ENCODE data around the gene PCDH18. TPM values are rescaled to one million over a fixed set of nuclear protein-coding genes. Genes with fewer than 3 reads are reported as not detected.
"Not testable (repeated sequence)": the region's sequence is repeated elsewhere in the genome, so short reads cannot be mapped to it uniquely, and the experiment has no call there.

Gene PCDH18
- total RNA-seq, 1 donor, result 278 TPM

DNA sequence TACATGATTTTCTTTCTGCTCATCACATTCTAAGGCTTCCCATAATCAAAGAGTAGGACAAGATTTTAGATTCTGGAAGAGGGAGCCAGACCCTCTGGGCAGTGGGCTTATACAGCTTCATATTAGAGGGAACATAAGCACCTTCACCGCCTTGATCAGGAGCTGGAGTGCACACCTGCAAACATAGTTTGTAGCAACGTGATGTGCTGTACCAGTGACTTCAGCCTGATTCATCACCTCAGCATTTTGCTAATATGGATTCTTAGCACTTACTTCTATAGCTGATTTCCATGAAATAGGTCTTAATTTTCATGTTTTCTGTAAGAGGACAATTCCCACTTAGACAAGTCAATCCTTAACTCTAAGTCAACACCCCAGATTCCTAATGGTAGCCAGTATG lies 36.7 kb downstream of the PCDH18 start:
- no peak overlapping the region for H3K4me3 ChIP-seq (ENCODE audit: low read depth, low read length)
- no peak for DNase-seq (ENCODE audit: low read depth)
- TF ChIP-seq, protein P1, sequence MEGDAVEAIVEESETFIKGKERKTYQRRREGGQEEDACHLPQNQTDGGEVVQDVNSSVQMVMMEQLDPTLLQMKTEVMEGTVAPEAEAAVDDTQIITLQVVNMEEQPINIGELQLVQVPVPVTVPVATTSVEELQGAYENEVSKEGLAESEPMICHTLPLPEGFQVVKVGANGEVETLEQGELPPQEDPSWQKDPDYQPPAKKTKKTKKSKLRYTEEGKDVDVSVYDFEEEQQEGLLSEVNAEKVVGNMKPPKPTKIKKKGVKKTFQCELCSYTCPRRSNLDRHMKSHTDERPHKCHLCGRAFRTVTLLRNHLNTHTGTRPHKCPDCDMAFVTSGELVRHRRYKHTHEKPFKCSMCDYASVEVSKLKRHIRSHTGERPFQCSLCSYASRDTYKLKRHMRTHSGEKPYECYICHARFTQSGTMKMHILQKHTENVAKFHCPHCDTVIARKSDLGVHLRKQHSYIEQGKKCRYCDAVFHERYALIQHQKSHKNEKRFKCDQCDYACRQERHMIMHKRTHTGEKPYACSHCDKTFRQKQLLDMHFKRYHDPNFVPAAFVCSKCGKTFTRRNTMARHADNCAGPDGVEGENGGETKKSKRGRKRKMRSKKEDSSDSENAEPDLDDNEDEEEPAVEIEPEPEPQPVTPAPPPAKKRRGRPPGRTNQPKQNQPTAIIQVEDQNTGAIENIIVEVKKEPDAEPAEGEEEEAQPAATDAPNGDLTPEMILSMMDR (IDR thresholded peaks at IDR 0.05; ENCODE audit: insufficient read depth, low read depth, low read length), result no peak

DNA sequence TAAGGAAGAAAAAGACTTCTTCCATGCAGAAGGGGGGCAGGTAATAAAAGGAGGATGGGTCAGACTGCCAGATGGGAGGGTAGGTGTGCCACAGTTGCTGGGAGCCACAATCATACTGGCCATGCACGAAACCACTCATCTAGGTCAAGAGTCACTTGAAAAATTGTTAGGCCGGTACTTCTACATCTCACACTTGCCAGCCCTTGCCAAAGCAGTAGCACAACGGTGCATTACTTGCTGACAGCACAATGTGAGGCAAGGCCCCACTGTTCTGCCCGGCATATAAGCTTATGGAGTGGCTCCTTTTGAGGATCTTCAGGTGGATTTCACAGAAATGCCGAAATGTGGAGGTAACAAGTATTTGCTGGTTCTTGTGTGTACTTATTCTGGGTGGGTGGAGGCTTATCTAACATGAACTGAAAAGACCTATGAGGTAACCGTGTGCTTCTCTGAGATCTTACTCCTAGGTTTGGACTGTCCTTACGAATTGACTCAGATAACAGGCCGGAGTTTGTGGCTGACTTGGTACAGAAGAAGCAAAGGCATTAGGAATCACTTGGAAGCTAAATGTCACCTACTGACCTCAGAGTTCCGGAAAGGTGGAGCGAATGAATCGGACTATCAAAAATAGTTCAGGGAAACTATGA lies 48.9 kb downstream of the PCDH18 start:
- not testable (repeated sequence) for H3K4me3 ChIP-seq (ENCODE audit: low read depth, low read length); DNase-seq (ENCODE audit: low read depth)

DNA sequence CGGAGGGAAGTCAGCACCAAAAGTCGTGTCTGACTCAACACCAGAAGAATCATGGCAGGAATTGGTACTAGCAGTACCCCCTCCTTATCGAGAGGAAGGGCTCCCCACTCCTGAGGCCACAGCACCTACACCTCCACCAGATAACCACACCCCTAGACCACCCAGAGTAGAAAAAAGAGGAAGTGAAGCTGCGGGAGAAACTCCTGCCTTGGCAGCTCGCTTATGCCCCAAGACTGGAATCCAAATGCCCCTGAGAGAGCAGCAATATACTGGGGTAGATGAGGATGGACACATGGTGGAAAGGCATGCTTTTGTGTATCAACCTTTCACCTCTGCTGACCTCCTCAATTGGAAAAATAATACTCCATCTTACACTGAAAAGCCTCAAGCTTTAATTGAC lies 52.6 kb downstream of the PCDH18 start:
- DNase-seq (ENCODE audit: low read depth); H3K4me3 ChIP-seq (ENCODE audit: low read depth, low read length): not testable (repeated sequence)

DNA sequence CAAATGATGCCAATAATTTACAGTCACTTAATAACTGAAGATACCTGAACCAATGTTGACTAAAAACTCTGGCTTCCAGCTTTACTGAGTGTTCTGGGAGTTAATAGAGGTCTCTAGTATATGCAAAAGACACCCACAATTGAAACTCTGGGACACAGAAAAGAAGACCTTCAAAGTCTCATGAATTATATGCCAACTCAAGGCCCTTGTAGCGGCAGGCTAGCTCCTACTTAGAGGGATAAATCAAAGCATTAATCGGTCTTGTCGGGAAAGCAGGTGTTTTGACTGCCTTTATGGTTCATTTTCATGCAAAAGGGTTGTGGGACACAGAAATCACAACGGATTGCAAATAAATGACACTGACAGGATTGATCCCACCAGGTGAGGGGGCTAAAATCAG lies 55.9 kb downstream of the PCDH18 start:
- no peak overlapping the region for H3K4me3 ChIP-seq (ENCODE audit: low read depth, low read length)
- no peak for DNase-seq (ENCODE audit: low read depth)
- TF ChIP-seq, protein P1 (IDR thresholded peaks at IDR 0.05; ENCODE audit: insufficient read depth, low read depth, low read length), result no peak

DNA sequence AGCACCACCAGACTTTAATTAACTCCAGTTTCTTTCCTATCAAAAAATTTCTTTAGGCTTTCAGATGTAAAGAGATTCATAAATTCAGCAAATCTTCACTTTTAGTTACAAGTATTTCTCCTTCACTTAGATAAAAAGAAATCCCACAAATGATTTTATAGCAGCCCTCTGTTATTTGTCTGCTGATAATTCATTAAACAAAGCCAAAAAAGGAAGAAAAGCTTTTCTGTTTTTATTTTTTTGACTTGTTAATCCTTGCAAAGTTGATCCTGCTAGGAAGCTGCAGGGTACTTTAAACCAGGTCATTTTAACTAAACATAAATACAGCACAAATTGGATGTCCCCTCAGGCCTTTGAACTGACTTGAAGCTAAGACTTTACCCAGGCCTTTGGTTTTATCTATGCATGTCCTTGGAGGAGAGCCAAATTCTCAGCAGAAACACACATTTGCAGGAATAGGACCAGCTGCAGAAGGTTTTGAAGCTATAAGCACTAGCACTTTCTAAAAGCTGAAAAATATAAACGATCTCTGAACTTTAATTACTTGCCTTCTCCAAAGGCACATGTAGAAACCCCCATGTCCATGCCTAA lies 57.5 kb downstream of the PCDH18 start:
- DNase-seq (ENCODE audit: low read depth), result peak; percentile 97
- TF ChIP-seq, protein P1 (IDR thresholded peaks at IDR 0.05; ENCODE audit: insufficient read depth, low read depth, low read length), result no peak
- no peak overlapping the region for H3K4me3 ChIP-seq (ENCODE audit: low read depth, low read length)

DNA sequence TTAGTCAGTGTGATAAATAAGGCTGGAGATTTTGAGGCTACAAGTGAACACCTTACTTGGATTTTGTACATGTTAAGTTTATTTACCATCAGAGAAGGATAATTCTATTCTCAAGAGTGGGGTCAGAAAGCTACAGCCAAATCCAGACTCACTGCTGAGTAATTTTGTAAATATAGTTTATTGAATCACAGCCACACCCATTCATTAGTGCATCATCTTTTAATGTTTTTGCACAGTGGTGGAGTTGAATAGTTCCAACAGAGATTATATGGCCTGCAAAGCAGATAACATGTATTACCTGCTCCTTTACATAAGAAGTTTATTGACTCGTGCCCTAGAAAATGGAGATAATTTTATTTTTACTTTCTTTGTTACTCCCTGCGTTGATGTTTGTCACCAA lies 60.4 kb downstream of the PCDH18 start:
- no peak overlapping the region for H3K4me3 ChIP-seq (ENCODE audit: low read depth, low read length)
- DNase-seq (ENCODE audit: low read depth), result peak; percentile 20
- TF ChIP-seq, protein P1 (IDR thresholded peaks at IDR 0.05; ENCODE audit: insufficient read depth, low read depth, low read length), result no peak

DNA sequence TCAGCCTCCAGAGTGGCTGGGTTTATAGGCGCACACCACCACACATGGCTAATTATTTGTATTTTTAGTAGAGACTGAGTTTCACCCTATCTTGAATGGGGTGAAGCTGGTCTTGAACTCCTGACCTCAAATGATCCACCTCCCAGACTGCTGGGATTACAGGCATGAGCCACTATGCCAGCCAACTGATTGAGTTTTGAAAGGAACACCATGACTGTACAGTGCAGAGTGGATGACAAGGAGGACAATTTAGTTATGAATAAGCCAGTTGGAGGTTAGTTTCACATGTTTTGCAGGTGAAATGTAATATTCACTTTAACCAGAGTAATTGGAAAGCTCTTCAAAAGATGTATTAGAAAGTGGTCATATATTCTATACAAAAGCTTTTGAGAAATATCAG lies 60.8 kb downstream of the PCDH18 start:
- DNase-seq (ENCODE audit: low read depth), result no peak
- TF ChIP-seq, protein P1 (IDR thresholded peaks at IDR 0.05; ENCODE audit: insufficient read depth, low read depth, low read length), result no peak
- H3K4me3 ChIP-seq (ENCODE audit: low read depth, low read length), result no peak overlapping the region

DNA sequence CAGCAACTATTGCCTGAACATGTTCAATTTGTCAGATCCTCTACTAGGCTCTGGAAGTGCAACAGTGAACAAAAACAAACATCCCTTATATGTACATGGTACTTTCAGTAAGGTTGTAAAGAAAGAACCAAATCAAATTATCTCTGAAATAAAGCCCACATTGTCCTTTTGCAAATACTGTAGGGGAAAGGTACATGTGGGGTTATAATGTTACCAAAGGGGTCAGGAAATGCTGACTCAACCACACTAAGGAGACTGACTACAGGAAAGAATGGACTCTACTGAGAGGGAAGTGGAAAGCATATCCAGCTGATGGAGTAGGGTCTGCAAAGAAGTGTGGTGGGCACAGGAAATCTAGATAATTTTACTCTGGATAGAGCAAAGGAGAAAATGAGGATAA lies 61.5 kb downstream of the PCDH18 start:
- H3K4me3 ChIP-seq (ENCODE audit: low read depth, low read length), result no peak overlapping the region
- DNase-seq (ENCODE audit: low read depth), result no peak
- TF ChIP-seq, protein P1 (IDR thresholded peaks at IDR 0.05; ENCODE audit: insufficient read depth, low read depth, low read length), result no peak

All from fibroblast of villous mesenchyme (primary cell).